Common myeloid progenitor, CD34-positive (primary cell): ENCODE data around the gene GRIP2.
"Not testable (repeated sequence)": the region's sequence is repeated elsewhere in the genome, so short reads cannot be mapped to it uniquely, and the experiment has no call there.

Experiments
- CTCF ChIA-PET: fragments of 350-600 bp; sonication (Branson Sonifier 250); formaldehyde crosslinking; loops from one replicate; lab custom pipeline; 2021; ENCODE audit warnings: antibody characterized with exemption; lab: Charles Lee
- POLR2A ChIA-PET: fragments of 350-600 bp; sonication (Branson Sonifier 250); formaldehyde crosslinking; loops from one replicate; lab custom pipeline; 2021; ENCODE audit warnings: antibody characterized with exemption; lab: Charles Lee
- DNase-seq, 3 donors: peaks; one replicate each; pipeline versions ENCODE4 v3.0.0 to v3.0.0-alpha.2; 2013
- H3K27ac ChIP-seq, 2 experiments: 1 replicate in 1 of 2; 2 replicates in 1 of 2; pipeline ENCODE4 v1.7.0; 2013; ENCODE audit warnings: inconsistent platforms in 2 of 2, low read length in 2 of 2, mild to moderate bottlenecking in 2 of 2, low read depth in 1 of 2, moderate library complexity in 1 of 2; ENCODE audit not compliant: severe bottlenecking in 2 of 2, insufficient read depth in 1 of 2, poor library complexity in 1 of 2
- H3K27me3 ChIP-seq, 5 experiments: replicated peaks in 2 of 5; 1 replicate in 3 of 5; 2 replicates in 2 of 5; pipeline versions ENCODE4 v1.6.1 to v1.7.0; 2013; ENCODE audit warnings: low read length in 4 of 5, mild to moderate bottlenecking in 2 of 5, moderate library complexity in 2 of 5, inconsistent platforms in 1 of 5; ENCODE audit not compliant: insufficient read depth in 5 of 5, control insufficient read depth in 4 of 5
- H3K36me3 ChIP-seq, 4 experiments: 1 replicate in 2 of 4; 2 replicates in 2 of 4; pipeline versions ENCODE4 v1.6.1 to v1.7.0; 2013; ENCODE audit warnings: low read length in 3 of 4, control low read depth in 1 of 4, mild to moderate bottlenecking in 1 of 4; ENCODE audit not compliant: control insufficient read depth in 4 of 4, insufficient read depth in 4 of 4
- H3K4me1 ChIP-seq, 4 experiments: 1 replicate in 3 of 4; 2 replicates in 1 of 4; pipeline versions ENCODE4 v1.6.1 to v1.7.1; 2013; ENCODE audit warnings: low read length in 3 of 4, mild to moderate bottlenecking in 3 of 4, control low read depth in 1 of 4, inconsistent platforms in 1 of 4, moderate library complexity in 1 of 4; ENCODE audit not compliant: control insufficient read depth in 4 of 4, insufficient read depth in 4 of 4; ENCODE audit errors: control extremely low read depth in 1 of 4
- H3K4me3 ChIP-seq, 7 experiments: 1 replicate in 4 of 7; 2 replicates in 3 of 7; pipeline versions ENCODE4 v1.5.1 to v1.7.0; 2013; ENCODE audit warnings: mild to moderate bottlenecking in 7 of 7, low read length in 6 of 7, moderate library complexity in 6 of 7, inconsistent platforms in 2 of 7, low read depth in 2 of 7, control low read depth in 1 of 7; ENCODE audit not compliant: insufficient read depth in 4 of 7, control insufficient read depth in 1 of 7; ENCODE audit errors: extremely low read depth in 1 of 7
- H3K9me3 ChIP-seq, 5 experiments: 1 replicate in 4 of 5; 2 replicates in 1 of 5; pipeline versions ENCODE4 v1.6.1 to v1.7.1; 2013; ENCODE audit warnings: low read length in 4 of 5, mild to moderate bottlenecking in 2 of 5, inconsistent platforms in 1 of 5, low read depth in 1 of 5, moderate library complexity in 1 of 5; ENCODE audit not compliant: control insufficient read depth in 4 of 5, insufficient read depth in 2 of 5; ENCODE audit errors: control extremely low read depth in 1 of 5
- whole genome bisulfite sequencing: methylation state at CpG from one replicate; pipeline ENCODE4 v1.1.5; 2013; ENCODE audit not compliant: insufficient coverage; 5-methylcytosine and 5-hydroxymethylcytosine counted together

The GRIP2 gene

DNA sequence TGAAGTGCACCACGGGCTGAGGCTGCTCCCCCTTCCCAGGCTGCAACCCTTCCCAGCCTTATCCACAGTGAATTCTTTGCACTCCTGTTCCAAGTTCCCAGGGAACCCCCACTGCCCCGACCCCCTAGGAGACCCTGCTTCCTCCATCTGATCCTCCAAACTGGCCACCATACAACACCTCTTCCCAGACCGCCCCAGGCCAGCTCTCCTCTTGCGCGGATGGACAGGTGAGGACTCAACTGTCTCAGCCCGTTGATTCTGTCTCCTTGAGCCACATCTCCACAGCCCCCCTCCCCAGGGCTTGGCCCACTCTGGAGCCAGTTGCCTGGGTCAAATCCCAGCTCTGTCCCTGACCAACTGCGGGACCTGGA is 21.7 kb downstream of the GRIP2 start:
- Histone ChIP-seq H3K9me3 (no peaks in the 10 kb centered on the region), H3K27me3 (peaks cover 0 to 2% (median 0%) of the 10 kb centered on the region in 5 experiments), H3K27ac (no peak overlapping the region), H3K4me1 (no peaks in the 10 kb centered on the region), H3K36me3 (no peaks in the 10 kb centered on the region), H3K4me3 (no peak overlapping the region)
- POLR2A ChIA-PET: no interaction called here
- CTCF ChIA-PET: interaction anchor here (3.1 kb wide), 1 partner anchor 8 kb away, joined by 17 read pairs; no protein-coding TSS in a partner anchor
- WGBS: 88% methylated on average over 7 of the region's 7 CpGs
- no peak for DNase-seq

GRCh38 chr3:14517601-14518431 is 22.3 kb downstream of the GRIP2 start:
- CTCF ChIA-PET: interaction anchor here (3.1 kb wide), 1 partner anchor 8 kb away, joined by 17 read pairs; no protein-coding TSS in a partner anchor
- DNase-seq: no peak
- H3K4me1 ChIP-seq: no peaks in the 10 kb centered on the region
- WGBS: 94% methylated on average over 17 of the region's 22 CpGs
- no peaks in the 10 kb centered on the region for H3K9me3 ChIP-seq
- POLR2A ChIA-PET: interaction anchor here (0.6 kb wide), 1 partner anchor 104 kb away, joined by 3 read pairs; no protein-coding TSS in a partner anchor
- no peaks in the 10 kb centered on the region for H3K36me3 ChIP-seq
- no peak overlapping the region for H3K4me3 ChIP-seq
- H3K27me3 ChIP-seq: peaks cover 0 to 2% (median 0%) of the 10 kb centered on the region in 5 experiments
- no peak overlapping the region for H3K27ac ChIP-seq

DNA sequence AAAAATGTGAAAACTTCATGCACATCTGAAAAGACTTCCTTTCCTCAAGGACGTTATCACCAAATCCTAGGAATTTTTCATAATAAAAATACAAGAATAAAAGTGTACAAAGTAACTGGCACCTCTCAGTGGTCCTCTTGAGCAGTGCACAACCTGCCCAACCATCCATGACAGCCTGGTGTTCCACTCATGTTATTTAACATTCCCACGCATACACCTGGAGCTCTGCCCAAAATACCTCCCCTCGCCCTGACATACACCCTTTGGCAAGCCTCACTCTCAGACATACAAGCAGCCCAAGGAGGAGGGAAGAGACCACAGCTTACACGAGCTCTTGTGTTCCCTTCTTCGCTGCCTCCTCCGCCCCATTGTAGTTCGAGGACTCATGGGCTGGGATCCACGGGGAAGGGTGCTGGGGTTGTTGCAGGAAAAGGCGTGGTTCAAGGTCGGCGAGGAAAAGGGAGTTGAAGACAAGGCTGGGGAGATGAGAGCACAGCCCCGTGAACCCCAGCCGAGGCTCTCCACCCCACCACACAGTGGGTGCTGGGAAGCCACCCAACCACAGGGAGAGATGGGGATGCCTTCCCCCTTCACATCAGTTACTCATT is 23.3 kb downstream of the GRIP2 start:
- POLR2A ChIA-PET: no interaction called here
- peaks cover 0 to 2% (median 0%) of the 10 kb centered on the region in 5 experiments for H3K27me3 ChIP-seq
- no peak for DNase-seq
- no peaks in the 10 kb centered on the region for H3K36me3 ChIP-seq
- no peaks in the 10 kb centered on the region for H3K4me1 ChIP-seq
- H3K4me3 ChIP-seq: no peak overlapping the region
- CTCF ChIA-PET: no interaction called here
- H3K27ac ChIP-seq: no peak overlapping the region
- 92% methylated on average over 7 of the region's 13 CpGs for WGBS
- H3K9me3 ChIP-seq: no peaks in the 10 kb centered on the region

- CTCF ChIA-PET, H3K27ac ChIP-seq, H3K36me3 ChIP-seq, DNase-seq, H3K27me3 ChIP-seq, H3K9me3 ChIP-seq, H3K4me1 ChIP-seq, POLR2A ChIA-PET, H3K4me3 ChIP-seq: not testable (repeated sequence)
- 99% methylated on average over 9 of the region's 11 CpGs for WGBS
These were observed 24.6 kb downstream of the GRIP2 start for GRCh38 chr3:14515526-14515925.

GRCh38 chr3:14514323-14514720 is 25.8 kb downstream of the GRIP2 start:
- no peaks in the 10 kb centered on the region for H3K4me1 ChIP-seq
- WGBS: 93% methylated on average over 17 of the region's 17 CpGs
- no peak for DNase-seq
- POLR2A ChIA-PET: no interaction called here
- no peaks in the 10 kb centered on the region for H3K9me3 ChIP-seq
- CTCF ChIA-PET: interaction anchor here (0.9 to 1.3 kb wide), 2 partner anchors 94 to 116 kb away, joined by 3 read pairs; no protein-coding TSS in a partner anchor
- H3K36me3 ChIP-seq: no peaks in the 10 kb centered on the region
- no peak overlapping the region for H3K27ac ChIP-seq
- H3K27me3 ChIP-seq: no peaks in the 10 kb centered on the region
- no peak overlapping the region for H3K4me3 ChIP-seq

DNA sequence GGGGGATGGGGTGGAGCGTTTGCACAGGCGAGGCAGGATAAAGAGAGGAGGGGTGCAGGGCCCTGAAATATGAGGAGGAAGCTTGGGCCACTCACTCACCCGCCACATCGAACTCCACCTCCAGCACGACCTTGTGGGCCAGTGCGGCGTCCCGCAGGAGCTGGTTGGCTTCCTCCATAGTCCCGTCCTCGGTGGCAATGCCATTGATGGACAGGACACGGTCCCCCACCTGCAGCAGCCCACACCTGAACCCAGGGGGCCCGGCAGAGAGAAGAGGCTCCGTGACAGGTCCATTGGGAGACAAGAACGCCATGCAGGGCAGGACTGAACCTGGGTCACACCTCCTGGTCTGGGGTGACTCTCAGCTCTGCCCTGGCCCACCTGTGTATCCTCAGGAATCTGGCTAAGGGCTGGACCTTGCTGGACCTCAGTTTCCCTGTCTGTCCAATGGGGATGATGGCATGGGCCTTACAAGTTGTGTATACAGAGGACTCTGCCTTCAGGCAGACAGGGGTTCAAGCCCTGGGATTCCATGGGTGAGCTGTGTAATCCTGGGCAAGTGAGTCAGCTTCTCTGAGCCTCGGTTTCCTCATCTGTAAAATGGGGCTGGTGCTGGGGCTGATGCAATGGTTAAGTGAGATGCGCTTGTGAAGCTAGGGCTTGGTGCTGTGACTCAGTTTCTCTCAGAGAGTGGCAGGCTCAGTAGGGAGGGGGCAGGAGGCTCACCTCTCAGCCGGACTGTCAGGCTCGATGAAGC is 26.4 kb downstream of the GRIP2 start:
- DNase-seq: no peak
- H3K9me3 ChIP-seq: no peaks in the 10 kb centered on the region
- no peaks in the 10 kb centered on the region for H3K36me3 ChIP-seq
- 88% methylated on average over 18 of the region's 18 CpGs for WGBS
- no peaks in the 10 kb centered on the region for H3K27me3 ChIP-seq
- no peak overlapping the region for H3K4me3 ChIP-seq
- ChIA-PET POLR2A (no interaction called here), CTCF (interaction anchor here (0.7 to 1.3 kb wide), 6 partner anchors 29 to 138 kb away, joined by 3 read pairs; partner anchors contain the start of gene CCDC174)
- no peak overlapping the region for H3K27ac ChIP-seq
- H3K4me1 ChIP-seq: no peaks in the 10 kb centered on the region
